GM21367 (cell line): ENCODE results near the gene LY86.

Experiments
- ATAC-seq: cut with Tn5 transposase; IDR thresholded peaks from one replicate; pipeline ENCODE4 v1.9.1; 2021; ENCODE audit not compliant: unreplicated experiment

LY86 gene

GRCh38 chr6:6699741-6700367 lies 111.3 kb downstream of the LY86 start:
- ATAC-seq: no peak

GRCh38 chr6:6700407-6701270 lies 112.1 kb downstream of the LY86 start:
- ATAC-seq: no peak

GRCh38 chr6:6701864-6702263 lies 113.3 kb downstream of the LY86 start:
- ATAC-seq: no peak

GRCh38 chr6:6703699-6704098 lies 115.2 kb downstream of the LY86 start:
- no peak for ATAC-seq
